ENCODE measurements around the gene SSBP3. TPM values are rescaled to one million over a fixed set of nuclear protein-coding genes. Genes with fewer than 3 reads are reported as not detected.
A peak's percentile ranks its signal among the peaks of the same experiment; 100 is the strongest.

The SSBP3 gene
- total RNA-seq, 1 donor from 2014 or later, result 51.0 TPM

DNA sequence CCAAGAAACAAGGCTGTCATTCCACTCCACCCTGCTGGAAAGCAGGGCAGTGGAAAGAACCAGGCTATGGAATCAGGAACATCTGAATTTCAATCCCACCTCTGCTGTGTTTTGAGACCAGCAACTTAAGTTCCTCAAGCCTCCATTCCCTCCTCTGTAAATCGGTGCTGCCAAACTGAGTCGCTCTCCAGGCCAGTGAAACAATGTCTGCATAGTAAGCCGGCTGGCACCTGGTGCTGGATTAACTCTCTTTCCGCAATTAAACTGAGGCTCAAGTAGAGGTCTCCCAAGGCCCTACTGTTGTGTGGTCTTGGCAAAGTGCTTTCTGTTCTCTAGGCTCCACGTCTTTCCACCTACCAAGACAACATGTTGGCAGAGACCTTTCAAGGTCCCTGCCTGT is 65.3 kb downstream of the SSBP3 start:
- peaks cover 0 to 2% of the 10 kb centered on the region in 2 donors for H3K36me3 ChIP-seq
- H3K27ac ChIP-seq, result peak overlapping the region; percentile 74 to 76
- TF ChIP-seq, protein P1, sequence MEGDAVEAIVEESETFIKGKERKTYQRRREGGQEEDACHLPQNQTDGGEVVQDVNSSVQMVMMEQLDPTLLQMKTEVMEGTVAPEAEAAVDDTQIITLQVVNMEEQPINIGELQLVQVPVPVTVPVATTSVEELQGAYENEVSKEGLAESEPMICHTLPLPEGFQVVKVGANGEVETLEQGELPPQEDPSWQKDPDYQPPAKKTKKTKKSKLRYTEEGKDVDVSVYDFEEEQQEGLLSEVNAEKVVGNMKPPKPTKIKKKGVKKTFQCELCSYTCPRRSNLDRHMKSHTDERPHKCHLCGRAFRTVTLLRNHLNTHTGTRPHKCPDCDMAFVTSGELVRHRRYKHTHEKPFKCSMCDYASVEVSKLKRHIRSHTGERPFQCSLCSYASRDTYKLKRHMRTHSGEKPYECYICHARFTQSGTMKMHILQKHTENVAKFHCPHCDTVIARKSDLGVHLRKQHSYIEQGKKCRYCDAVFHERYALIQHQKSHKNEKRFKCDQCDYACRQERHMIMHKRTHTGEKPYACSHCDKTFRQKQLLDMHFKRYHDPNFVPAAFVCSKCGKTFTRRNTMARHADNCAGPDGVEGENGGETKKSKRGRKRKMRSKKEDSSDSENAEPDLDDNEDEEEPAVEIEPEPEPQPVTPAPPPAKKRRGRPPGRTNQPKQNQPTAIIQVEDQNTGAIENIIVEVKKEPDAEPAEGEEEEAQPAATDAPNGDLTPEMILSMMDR (IDR thresholded peaks at IDR 0.05), result no peak
- intact Hi-C loops (cut with DNase I), result loop anchor here (2.0 kb wide), 1 partner anchor 64 kb away; no protein-coding TSS in a partner anchor
- H3K9me3 ChIP-seq, result no peaks in the 10 kb centered on the region
- DNase-seq (ENCODE audit: low spot score in 2 of 2), result no peak
- peaks cover under 1 to 14% of the 10 kb centered on the region in 2 donors for H3K4me1 ChIP-seq
- H3K27me3 ChIP-seq, result no peaks in the 10 kb centered on the region
- no peak overlapping the region for H3K4me3 ChIP-seq

DNA sequence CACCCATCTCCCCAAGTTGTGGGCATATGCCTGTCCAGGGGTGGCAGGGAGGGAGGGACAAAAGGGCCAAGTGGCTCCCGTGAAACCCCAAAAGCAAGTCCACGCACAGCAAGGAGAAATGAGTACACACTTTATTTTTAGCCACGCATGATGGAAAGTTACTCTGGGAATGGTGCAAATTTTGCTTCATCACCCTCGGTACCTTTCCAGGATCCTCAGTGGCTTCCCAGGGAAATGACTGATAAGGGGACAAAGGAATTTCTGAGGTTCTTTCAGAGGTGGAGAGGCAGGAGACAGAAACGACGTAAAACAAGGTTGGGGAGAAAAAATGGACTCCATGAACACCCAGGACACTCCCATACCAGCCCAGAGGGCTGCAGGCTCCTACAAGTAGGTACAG is 65.8 kb downstream of the SSBP3 start:
- DNase-seq (ENCODE audit: low spot score in 2 of 2), result no peak
- H3K27ac ChIP-seq, result peak overlapping the region; percentile 74 to 76
- no peaks in the 10 kb centered on the region for H3K9me3 ChIP-seq
- H3K4me1 ChIP-seq, result peaks cover 5 to 17% of the 10 kb centered on the region in 2 donors
- TF ChIP-seq, protein P1 (IDR thresholded peaks at IDR 0.05), result no peak
- peaks cover 0 to 2% of the 10 kb centered on the region in 2 donors for H3K36me3 ChIP-seq
- intact Hi-C loops (cut with DNase I), result loop anchor here (2.0 kb wide), 1 partner anchor 64 kb away; no protein-coding TSS in a partner anchor
- no peaks in the 10 kb centered on the region for H3K27me3 ChIP-seq
- H3K4me3 ChIP-seq, result no peak overlapping the region

DNA sequence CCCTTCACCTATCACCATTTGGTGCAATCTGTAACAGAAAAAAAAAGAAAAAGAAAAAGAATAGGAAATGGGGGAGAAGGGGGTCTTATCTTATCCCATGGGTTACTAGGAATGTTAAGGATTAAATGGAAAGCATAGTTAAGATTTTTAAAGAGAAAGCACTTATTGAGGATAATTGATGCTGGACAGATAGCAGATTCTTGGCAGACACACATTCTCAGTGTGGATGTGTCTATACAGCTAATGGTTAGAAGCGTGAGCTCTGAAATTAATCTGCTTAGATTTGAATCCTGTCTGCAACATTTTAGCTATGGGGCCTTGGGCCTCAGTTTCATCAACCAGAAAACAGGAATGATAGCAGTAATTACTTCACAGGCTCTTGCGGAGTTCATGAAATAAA is 67.1 kb downstream of the SSBP3 start:
- Histone ChIP-seq H3K9me3 (no peaks in the 10 kb centered on the region), H3K36me3 (peaks cover 0 to 2% of the 10 kb centered on the region in 2 donors), H3K4me3 (no peak overlapping the region), H3K27me3 (no peaks in the 10 kb centered on the region), H3K27ac (peak overlapping the region in 1 of 2 donors; percentile 74), H3K4me1 (peaks cover 15 to 30% of the 10 kb centered on the region in 2 donors)
- TF ChIP-seq, protein P1 (IDR thresholded peaks at IDR 0.05), result no peak
- DNase-seq (ENCODE audit: low spot score in 2 of 2), result no peak
- intact Hi-C loops (cut with DNase I), result loop anchor here (5.0 kb wide), 3 partner anchors 52 to 148 kb away; partner anchors contain the start of gene SSBP3

DNA sequence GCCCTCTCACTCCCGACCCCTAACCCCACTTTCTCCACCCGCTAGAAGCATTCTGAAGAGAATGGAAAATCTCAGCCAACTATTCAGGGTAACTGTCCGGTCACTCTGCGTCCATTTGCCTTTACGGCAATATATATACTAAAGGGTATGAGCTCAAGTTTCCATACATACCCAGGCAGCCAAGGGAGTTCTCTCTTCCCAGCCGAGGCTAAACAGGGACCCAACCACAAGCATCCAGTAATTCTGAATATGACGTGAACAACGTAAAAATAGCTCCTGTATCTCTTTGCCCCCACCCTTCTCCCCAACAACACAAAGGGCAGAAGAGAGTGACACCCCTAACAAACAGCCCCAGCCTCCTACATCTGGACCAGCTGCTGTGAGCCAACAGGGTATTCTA is 67.7 kb downstream of the SSBP3 start:
- Histone ChIP-seq H3K27me3 (no peaks in the 10 kb centered on the region), H3K4me3 (no peak overlapping the region), H3K36me3 (peaks cover 0 to 2% of the 10 kb centered on the region in 2 donors), H3K4me1 (peaks cover 15 to 35% of the 10 kb centered on the region in 2 donors), H3K27ac (peak overlapping the region in 1 of 2 donors; percentile 7), H3K9me3 (no peaks in the 10 kb centered on the region)
- intact Hi-C loops (cut with DNase I), result loop anchor here (5.0 kb wide), 3 partner anchors 51 to 149 kb away; partner anchors contain the start of gene SSBP3
- TF ChIP-seq, protein P1 (IDR thresholded peaks at IDR 0.05), result no peak
- no peak for DNase-seq (ENCODE audit: low spot score in 2 of 2)

DNA sequence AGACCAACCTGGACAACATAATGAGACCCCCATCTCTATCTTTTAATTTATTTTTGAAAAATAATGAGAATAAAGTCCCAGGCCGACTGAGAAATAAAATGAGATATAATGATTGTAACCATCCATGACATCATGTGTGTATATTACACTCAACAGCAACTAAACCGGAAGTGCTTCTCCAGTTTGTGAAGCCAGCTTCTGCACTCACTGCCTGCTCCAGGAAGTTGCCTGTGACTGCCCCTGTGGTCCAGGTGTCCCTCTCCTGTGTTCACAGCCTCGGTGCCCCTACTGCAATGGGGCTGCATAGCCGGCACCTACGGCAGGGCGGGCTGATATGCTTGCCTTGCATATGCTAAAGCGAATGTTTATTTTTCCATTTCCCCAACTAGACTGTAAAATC is 68.3 kb downstream of the SSBP3 start:
- intact Hi-C loops (cut with DNase I), result loop anchor here (5.0 kb wide), 3 partner anchors 51 to 149 kb away; partner anchors contain the start of gene SSBP3
- H3K4me3 ChIP-seq, result no peak overlapping the region
- no peak overlapping the region for H3K27ac ChIP-seq
- no peaks in the 10 kb centered on the region for H3K9me3 ChIP-seq
- no peaks in the 10 kb centered on the region for H3K27me3 ChIP-seq
- peaks cover 15 to 40% of the 10 kb centered on the region in 2 donors for H3K4me1 ChIP-seq
- peaks cover 0 to 2% of the 10 kb centered on the region in 2 donors for H3K36me3 ChIP-seq
- DNase-seq (ENCODE audit: low spot score in 2 of 2), result no peak
- TF ChIP-seq, protein P1 (IDR thresholded peaks at IDR 0.05), result no peak
